ENCODE measurements around the gene LRRC15. TPM values are rescaled to one million over a fixed set of nuclear protein-coding genes. Genes with fewer than 3 reads are reported as not detected.

LRRC15 gene
- total RNA-seq, 1 experiment from 2014 or later, result 0.07 TPM

GRCh38 chr3:194306109-194306686 is 63.3 kb downstream of the LRRC15 start:
- DNase-seq (ENCODE audit: low spot score) (no peak), ATAC-seq (peak; percentile 66)
- H3K27ac Mint-ChIP-seq, result peak overlapping the region; percentile 34; the same call in 1 of the 2 replicates
- ChIA-PET POLR2A (no interaction called here), CTCF (interaction anchor here (1.0 to 2.5 kb wide), 3 partner anchors 9 to 12 kb away, joined by 3 to 14 read pairs (median 6); no protein-coding TSS in a partner anchor)
- no peaks in the 10 kb centered on the region for H3K9me3 Mint-ChIP-seq
- peaks cover 47% of the 10 kb centered on the region for H3K4me1 Mint-ChIP-seq
- H3K27me3 Mint-ChIP-seq (ENCODE audit: low read depth), result peaks cover 4% of the 10 kb centered on the region; the same call in 1 of the 2 replicates
- TF ChIP-seq, protein P1, sequence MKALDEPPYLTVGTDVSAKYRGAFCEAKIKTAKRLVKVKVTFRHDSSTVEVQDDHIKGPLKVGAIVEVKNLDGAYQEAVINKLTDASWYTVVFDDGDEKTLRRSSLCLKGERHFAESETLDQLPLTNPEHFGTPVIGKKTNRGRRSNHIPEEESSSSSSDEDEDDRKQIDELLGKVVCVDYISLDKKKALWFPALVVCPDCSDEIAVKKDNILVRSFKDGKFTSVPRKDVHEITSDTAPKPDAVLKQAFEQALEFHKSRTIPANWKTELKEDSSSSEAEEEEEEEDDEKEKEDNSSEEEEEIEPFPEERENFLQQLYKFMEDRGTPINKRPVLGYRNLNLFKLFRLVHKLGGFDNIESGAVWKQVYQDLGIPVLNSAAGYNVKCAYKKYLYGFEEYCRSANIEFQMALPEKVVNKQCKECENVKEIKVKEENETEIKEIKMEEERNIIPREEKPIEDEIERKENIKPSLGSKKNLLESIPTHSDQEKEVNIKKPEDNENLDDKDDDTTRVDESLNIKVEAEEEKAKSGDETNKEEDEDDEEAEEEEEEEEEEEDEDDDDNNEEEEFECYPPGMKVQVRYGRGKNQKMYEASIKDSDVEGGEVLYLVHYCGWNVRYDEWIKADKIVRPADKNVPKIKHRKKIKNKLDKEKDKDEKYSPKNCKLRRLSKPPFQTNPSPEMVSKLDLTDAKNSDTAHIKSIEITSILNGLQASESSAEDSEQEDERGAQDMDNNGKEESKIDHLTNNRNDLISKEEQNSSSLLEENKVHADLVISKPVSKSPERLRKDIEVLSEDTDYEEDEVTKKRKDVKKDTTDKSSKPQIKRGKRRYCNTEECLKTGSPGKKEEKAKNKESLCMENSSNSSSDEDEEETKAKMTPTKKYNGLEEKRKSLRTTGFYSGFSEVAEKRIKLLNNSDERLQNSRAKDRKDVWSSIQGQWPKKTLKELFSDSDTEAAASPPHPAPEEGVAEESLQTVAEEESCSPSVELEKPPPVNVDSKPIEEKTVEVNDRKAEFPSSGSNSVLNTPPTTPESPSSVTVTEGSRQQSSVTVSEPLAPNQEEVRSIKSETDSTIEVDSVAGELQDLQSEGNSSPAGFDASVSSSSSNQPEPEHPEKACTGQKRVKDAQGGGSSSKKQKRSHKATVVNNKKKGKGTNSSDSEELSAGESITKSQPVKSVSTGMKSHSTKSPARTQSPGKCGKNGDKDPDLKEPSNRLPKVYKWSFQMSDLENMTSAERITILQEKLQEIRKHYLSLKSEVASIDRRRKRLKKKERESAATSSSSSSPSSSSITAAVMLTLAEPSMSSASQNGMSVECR (CRISPR knock-in tag; IDR thresholded peaks at IDR 0.05; ENCODE audit: borderline replicate concordance), result no peak
- TF ChIP-seq ZNF423 (CRISPR knock-in tag; IDR thresholded peaks at IDR 0.05), result 0 out of 2 replicates have a peak, but pooled peaks have one; percentile 12
- TF ChIP-seq, protein P2, sequence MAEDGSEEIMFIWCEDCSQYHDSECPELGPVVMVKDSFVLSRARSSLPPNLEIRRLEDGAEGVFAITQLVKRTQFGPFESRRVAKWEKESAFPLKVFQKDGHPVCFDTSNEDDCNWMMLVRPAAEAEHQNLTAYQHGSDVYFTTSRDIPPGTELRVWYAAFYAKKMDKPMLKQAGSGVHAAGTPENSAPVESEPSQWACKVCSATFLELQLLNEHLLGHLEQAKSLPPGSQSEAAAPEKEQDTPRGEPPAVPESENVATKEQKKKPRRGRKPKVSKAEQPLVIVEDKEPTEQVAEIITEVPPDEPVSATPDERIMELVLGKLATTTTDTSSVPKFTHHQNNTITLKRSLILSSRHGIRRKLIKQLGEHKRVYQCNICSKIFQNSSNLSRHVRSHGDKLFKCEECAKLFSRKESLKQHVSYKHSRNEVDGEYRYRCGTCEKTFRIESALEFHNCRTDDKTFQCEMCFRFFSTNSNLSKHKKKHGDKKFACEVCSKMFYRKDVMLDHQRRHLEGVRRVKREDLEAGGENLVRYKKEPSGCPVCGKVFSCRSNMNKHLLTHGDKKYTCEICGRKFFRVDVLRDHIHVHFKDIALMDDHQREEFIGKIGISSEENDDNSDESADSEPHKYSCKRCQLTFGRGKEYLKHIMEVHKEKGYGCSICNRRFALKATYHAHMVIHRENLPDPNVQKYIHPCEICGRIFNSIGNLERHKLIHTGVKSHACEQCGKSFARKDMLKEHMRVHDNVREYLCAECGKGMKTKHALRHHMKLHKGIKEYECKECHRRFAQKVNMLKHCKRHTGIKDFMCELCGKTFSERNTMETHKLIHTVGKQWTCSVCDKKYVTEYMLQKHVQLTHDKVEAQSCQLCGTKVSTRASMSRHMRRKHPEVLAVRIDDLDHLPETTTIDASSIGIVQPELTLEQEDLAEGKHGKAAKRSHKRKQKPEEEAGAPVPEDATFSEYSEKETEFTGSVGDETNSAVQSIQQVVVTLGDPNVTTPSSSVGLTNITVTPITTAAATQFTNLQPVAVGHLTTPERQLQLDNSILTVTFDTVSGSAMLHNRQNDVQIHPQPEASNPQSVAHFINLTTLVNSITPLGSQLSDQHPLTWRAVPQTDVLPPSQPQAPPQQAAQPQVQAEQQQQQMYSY (CRISPR knock-in tag; IDR thresholded peaks at IDR 0.05), result no peak
- TF ChIP-seq, protein P3, sequence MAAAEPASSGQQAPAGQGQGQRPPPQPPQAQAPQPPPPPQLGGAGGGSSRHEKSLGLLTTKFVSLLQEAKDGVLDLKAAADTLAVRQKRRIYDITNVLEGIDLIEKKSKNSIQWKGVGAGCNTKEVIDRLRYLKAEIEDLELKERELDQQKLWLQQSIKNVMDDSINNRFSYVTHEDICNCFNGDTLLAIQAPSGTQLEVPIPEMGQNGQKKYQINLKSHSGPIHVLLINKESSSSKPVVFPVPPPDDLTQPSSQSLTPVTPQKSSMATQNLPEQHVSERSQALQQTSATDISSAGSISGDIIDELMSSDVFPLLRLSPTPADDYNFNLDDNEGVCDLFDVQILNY (CRISPR knock-in tag; IDR thresholded peaks at IDR 0.05), result no peak
- no peaks in the 10 kb centered on the region for H3K36me3 Mint-ChIP-seq
- no peak overlapping the region for H3K4me3 Mint-ChIP-seq

DNA sequence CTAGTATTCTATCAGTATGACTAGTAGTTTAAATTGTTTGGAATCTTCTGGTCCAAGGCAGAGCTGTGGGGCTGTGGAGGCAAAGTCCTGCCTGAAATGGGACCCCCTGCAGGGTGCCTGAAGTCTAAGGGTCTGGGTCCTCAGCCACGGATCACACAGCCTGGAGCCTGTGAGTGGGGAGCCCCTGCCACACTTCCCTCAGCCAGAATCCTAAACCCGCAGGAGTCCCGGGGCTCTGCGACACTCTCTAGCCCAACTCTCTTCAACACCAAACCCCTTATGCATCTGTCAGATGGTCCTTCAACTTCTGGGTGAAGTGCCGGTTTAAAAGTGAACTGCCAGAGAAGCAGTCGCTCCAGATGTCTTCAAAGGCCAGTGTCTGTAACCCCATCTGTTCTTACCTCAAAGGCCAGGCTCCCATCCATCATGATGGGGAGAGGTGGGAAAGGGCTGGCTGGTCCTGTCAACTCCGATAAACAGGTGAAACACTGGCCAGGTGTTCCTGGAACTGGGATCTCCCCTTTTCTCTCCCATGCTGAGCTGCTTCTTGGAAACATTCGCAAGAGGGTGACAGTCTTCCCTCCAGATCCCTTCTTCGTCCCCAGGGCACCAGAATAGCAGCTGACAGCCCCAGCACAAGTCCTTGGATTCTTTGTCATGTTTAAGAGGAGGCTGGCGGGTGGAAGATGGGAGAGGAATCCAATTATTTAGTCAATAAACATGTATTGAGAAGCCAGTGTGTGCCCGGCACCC is 64.0 kb downstream of the LRRC15 start:
- DNase-seq (ENCODE audit: low spot score) (no peak), ATAC-seq (peak; percentile 29)
- no peak overlapping the region for H3K4me3 Mint-ChIP-seq
- CTCF ChIA-PET, result interaction anchor here (1.0 to 2.5 kb wide), 3 partner anchors 8 to 11 kb away, joined by 3 to 14 read pairs (median 6); no protein-coding TSS in a partner anchor
- peaks cover 51% of the 10 kb centered on the region for H3K4me1 Mint-ChIP-seq
- peaks cover 4% of the 10 kb centered on the region; the same call in 1 of the 2 replicates for H3K27me3 Mint-ChIP-seq (ENCODE audit: low read depth)
- no peak for TF ChIP-seq CBFB (CRISPR knock-in tag; IDR thresholded peaks at IDR 0.05; ENCODE audit: low read depth)
- no peak for TF ChIP-seq GRHL2 (CRISPR knock-in tag; IDR thresholded peaks at IDR 0.05; ENCODE audit: insufficient replicate concordance, severe bottlenecking)
- no peak for TF ChIP-seq ZNF263 (CRISPR knock-in tag; IDR thresholded peaks at IDR 0.05; ENCODE audit: low read depth)
- TF ChIP-seq, protein P2 (CRISPR knock-in tag; IDR thresholded peaks at IDR 0.05), result no peak
- TF ChIP-seq, protein P4, sequence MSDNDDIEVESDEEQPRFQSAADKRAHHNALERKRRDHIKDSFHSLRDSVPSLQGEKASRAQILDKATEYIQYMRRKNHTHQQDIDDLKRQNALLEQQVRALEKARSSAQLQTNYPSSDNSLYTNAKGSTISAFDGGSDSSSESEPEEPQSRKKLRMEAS (CRISPR knock-in tag; IDR thresholded peaks at IDR 0.05), result no peak
- no peaks in the 10 kb centered on the region for H3K36me3 Mint-ChIP-seq
- H3K27ac Mint-ChIP-seq, result peak overlapping the region; percentile 34; the same call in 1 of the 2 replicates
- POLR2A ChIA-PET, result no interaction called here
- no peaks in the 10 kb centered on the region for H3K9me3 Mint-ChIP-seq

Other genes starting within 250 kb of the LRRC15 start
- 28.4 to 65.9 TPM (median 62.3 TPM) in 3 replicates for gene HES1, start 233.6 kb downstream of the LRRC15 start, total RNA-seq (2021)
- gene CPN2, start 18.4 kb downstream of the LRRC15 start, total RNA-seq (2021), result 0.09 to 0.14 TPM in 2 of 3 replicates, not detected in the other
- gene GP5, start 29.5 kb upstream of the LRRC15 start, total RNA-seq (2021), result 0.09 to 0.16 TPM (median 0.11 TPM) in 3 replicates
- gene ATP13A3, start 117.3 kb upstream of the LRRC15 start, total RNA-seq (2021), result 75.7 to 79.1 TPM (median 78.3 TPM) in 3 replicates

Measured in WTC11 (cell line).